HL-60 (cell line): ENCODE data around the gene CYRIA.

Experiments used
- DNase-seq, 2 experiments: peaks; one replicate each; pipeline ENCODE4 v3.0.0-alpha.2; 2010 to 2020; ENCODE audit warnings: low read depth in 1 of 2, low spot score in 1 of 2
- H3K27ac ChIP-seq: fragments of 250-450 bp; sonication (Bioruptor Pico); replicated peaks from 2 replicates; pipeline ENCODE4 v1.5.1; 2020; ENCODE audit warnings: mild to moderate bottlenecking, moderate library complexity
- H3K27me3 ChIP-seq: fragments of 250-450 bp; sonication (Bioruptor Pico); 2 replicates; pipeline ENCODE4 v1.5.1; 2021; ENCODE audit warnings: mild to moderate bottlenecking, moderate library complexity; ENCODE audit not compliant: insufficient read depth, poor library complexity, severe bottlenecking
- H3K4me3 ChIP-seq: replicated peaks from 2 replicates; pipeline ENCODE4 v1.5.1; 2011; ENCODE audit warnings: mild to moderate bottlenecking, control low read depth, low read length; ENCODE audit not compliant: insufficient read depth
- GABPA ChIP-seq: IDR thresholded peaks from 2 replicates; pipeline ENCODE4 v1.6.1; 2012; ENCODE audit warnings: low read depth
- POLR2AphosphoS5 ChIP-seq: IDR thresholded peaks from 2 replicates; pipeline ENCODE4 v1.6.1; 2012; ENCODE audit warnings: low read depth
- SPI1 ChIP-seq: IDR thresholded peaks from 2 replicates; pipeline ENCODE4 v1.6.1; 2012; ENCODE audit warnings: low read depth, mild to moderate bottlenecking, borderline replicate concordance
- TF ChIP-seq, protein P1 (sequence below): IDR thresholded peaks from one replicate; pipeline ENCODE4 v1.5.1; 2011; ENCODE audit warnings: low read length, control low read depth, inconsistent platforms; ENCODE audit not compliant: insufficient read depth
- TF ChIP-seq, protein P2 (sequence below): IDR thresholded peaks from 2 replicates; pipeline ENCODE4 v1.6.1; 2012; ENCODE audit warnings: low read depth; ENCODE audit not compliant: insufficient replicate concordance

Gene CYRIA

DNA sequence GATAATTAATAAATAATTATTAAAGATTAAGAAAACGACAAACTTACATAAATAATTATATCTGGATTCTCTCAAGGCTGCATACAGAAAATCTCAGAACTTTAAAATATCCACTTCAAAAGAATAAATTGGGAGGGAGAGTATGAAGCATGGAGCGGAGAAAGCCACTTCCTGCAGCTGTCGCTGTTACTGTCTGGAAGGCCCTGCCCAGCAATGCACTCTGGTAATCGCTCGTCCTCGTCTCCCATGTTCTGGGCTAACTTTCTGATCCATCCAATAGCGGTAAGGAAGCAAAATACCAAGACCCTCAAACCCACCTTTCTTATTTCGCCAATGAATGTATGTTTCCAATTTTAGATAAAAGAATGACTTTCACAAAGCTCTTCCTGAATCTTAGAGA is 26.7 kb downstream of the CYRIA start:
- TF ChIP-seq GABPA (no peak), POLR2AphosphoS5 (no peak), SPI1 (no peak)
- TF ChIP-seq, protein P1, sequence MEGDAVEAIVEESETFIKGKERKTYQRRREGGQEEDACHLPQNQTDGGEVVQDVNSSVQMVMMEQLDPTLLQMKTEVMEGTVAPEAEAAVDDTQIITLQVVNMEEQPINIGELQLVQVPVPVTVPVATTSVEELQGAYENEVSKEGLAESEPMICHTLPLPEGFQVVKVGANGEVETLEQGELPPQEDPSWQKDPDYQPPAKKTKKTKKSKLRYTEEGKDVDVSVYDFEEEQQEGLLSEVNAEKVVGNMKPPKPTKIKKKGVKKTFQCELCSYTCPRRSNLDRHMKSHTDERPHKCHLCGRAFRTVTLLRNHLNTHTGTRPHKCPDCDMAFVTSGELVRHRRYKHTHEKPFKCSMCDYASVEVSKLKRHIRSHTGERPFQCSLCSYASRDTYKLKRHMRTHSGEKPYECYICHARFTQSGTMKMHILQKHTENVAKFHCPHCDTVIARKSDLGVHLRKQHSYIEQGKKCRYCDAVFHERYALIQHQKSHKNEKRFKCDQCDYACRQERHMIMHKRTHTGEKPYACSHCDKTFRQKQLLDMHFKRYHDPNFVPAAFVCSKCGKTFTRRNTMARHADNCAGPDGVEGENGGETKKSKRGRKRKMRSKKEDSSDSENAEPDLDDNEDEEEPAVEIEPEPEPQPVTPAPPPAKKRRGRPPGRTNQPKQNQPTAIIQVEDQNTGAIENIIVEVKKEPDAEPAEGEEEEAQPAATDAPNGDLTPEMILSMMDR: no peak
- TF ChIP-seq, protein P2, sequence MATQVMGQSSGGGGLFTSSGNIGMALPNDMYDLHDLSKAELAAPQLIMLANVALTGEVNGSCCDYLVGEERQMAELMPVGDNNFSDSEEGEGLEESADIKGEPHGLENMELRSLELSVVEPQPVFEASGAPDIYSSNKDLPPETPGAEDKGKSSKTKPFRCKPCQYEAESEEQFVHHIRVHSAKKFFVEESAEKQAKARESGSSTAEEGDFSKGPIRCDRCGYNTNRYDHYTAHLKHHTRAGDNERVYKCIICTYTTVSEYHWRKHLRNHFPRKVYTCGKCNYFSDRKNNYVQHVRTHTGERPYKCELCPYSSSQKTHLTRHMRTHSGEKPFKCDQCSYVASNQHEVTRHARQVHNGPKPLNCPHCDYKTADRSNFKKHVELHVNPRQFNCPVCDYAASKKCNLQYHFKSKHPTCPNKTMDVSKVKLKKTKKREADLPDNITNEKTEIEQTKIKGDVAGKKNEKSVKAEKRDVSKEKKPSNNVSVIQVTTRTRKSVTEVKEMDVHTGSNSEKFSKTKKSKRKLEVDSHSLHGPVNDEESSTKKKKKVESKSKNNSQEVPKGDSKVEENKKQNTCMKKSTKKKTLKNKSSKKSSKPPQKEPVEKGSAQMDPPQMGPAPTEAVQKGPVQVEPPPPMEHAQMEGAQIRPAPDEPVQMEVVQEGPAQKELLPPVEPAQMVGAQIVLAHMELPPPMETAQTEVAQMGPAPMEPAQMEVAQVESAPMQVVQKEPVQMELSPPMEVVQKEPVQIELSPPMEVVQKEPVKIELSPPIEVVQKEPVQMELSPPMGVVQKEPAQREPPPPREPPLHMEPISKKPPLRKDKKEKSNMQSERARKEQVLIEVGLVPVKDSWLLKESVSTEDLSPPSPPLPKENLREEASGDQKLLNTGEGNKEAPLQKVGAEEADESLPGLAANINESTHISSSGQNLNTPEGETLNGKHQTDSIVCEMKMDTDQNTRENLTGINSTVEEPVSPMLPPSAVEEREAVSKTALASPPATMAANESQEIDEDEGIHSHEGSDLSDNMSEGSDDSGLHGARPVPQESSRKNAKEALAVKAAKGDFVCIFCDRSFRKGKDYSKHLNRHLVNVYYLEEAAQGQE: no peak
- H3K4me3 ChIP-seq: no peak overlapping the region
- no peak overlapping the region for H3K27ac ChIP-seq
- DNase-seq: no peak
- H3K27me3 ChIP-seq: no peaks in the 10 kb centered on the region

DNA sequence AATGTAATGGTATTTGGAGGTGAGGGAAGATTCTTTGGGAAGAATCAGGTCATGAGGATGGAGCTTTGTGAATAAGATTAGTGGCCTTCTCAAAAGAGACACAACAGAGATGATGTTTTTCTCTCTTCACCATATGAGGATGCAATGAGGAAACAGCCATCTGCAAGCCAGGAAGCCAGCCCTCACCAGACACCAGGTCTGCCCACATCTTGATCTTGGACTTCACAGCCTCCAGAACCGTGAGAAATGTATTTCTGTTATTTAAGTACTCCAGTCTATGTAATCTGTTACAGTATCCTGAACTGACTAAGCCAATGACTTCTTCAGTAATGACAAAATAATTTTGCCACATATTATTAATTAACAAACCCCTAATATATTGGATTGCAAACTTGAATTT is 28.3 kb downstream of the CYRIA start:
- TF ChIP-seq POLR2AphosphoS5 (no peak), GABPA (no peak), SPI1 (no peak)
- TF ChIP-seq, protein P2: no peak
- TF ChIP-seq, protein P1: no peak
- Histone ChIP-seq H3K4me3 (no peak overlapping the region), H3K27ac (no peak overlapping the region), H3K27me3 (no peaks in the 10 kb centered on the region)
- DNase-seq: no peak

DNA sequence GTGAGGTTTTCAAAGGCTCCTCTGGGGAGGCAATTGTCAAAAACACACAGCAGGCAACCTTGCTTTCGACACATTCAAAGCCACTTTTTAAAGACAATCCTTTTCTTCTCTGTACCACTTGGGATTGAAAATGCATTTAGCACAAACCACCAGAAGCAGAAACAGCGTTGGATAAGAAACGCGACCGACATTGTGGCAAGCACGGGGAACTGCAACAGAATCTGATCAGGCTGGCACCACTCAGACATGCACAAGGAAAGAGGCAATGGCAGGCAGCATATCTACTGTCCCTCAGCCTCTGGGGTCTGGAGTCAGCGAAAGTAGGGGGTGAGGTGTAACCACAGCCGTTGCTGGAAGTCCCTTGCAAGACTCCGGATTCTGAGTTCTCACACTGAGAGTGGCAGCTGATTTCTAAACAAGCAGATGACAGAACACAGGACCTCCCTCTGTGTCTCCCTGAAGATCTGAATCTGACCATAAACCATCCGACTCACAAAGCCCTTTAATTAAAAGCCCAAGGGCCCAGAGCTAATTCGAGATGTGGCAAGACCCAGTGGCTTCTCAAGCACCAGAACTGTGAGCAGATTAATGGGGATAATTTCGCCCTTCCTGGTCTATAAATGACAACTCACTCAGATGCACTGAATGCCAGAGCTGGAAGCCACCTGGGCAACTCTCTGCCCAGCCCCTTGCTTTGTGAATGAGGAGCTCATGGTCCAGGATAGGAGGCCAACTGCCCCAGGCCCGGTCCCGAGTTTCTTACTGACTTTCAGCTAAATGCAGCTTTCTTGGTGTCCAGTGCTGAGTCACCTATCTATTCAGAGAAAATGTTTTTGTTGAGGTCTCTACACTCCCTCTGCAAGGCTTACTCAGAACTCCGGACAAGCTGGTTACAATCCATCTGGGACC is 29.6 kb downstream of the CYRIA start:
- TF ChIP-seq GABPA (no peak), POLR2AphosphoS5 (no peak)
- TF ChIP-seq, protein P2: no peak
- Histone ChIP-seq H3K27me3 (no peaks in the 10 kb centered on the region), H3K4me3 (no peak overlapping the region), H3K27ac (peak overlapping the region; percentile 30)
- DNase-seq: peak in 1 of 2 experiments; percentile 43
